Effector CD8-positive, alpha-beta T cell (primary cell): ENCODE measurements around the gene LCN9.
"Not testable (repeated sequence)": the region's sequence is repeated elsewhere in the genome, so short reads cannot be mapped to it uniquely, and the experiment has no call there.

Experiments
- DNase-seq: peaks from one replicate; lab custom pipeline; 2025; lab: John Stamatoyannopoulos, UW

The LCN9 gene

GRCh38 chr9:135671591-135672041, 8.5 kb downstream of the LCN9 start:
- DNase-seq = no peak

DNA sequence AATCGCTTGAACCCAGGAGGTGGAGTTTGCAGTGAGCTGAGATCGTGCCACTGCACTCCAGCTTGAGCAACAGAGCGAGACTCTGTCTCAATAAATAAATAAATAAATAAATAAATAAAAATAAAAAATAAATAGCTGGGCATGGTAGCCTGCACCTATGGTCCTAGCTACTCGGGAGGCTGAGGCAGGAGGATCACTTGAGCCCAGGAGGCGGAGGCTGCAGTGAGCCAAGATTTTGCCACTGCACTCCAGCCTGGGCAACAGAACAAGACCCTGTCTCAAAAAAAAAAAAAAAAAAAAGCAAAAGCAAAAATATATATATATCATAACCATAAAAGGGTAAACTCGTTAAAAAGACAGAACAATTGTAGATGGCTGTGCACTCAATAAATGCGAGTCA, 9.7 kb downstream of the LCN9 start:
- not testable (repeated sequence) for DNase-seq

GRCh38 chr9:135673941-135674340, 10.8 kb downstream of the LCN9 start:
- no peak for DNase-seq

DNA sequence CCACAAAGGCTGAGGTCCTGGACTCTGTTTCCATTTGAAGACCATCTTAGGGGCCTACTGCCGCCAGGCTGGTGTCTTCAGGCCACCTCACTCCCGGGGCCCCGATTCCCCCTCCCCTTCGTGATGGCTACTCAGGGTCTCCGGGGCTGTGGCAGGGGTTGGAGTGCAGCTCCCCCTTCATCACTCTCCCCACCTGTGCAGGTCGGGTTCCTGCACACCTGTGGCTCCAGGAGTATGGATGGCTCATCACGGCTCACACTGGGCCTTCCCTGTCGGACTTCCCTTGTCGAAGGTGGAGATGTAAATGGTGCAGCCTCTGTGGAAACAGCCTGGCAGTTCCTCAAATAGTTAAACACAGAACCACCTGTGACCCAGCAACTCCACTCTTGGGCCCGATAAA, 11.9 kb downstream of the LCN9 start:
- DNase-seq = no peak

- DNase-seq = no peak
These were observed 13.8 kb downstream of the LCN9 start for GRCh38 chr9:135676891-135677290.

DNA sequence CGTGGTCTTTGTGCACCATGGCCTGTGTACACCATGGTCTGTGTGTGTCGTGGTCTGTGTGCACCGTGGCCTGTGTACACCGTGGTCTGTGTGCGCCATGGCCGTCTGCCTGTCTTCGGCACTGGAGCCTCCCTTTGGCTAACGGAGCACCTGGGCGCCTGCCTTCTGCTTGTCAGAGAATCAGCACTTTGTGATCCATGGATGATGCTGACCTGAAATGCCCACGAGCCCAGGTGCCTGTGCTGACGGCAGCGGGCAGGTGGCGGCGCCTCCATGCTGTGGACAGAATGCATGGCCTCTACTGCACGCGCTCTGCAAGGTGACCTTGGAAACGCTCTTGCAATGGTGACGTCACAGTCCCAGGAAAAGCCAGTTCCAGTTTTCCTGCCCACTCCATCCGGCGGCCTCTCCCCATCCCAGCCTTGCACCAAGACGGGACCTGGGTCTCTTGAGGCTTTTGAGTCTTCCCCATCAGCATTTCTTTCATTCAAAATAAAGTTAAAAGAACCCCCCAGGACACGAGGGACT, 14.6 kb downstream of the LCN9 start:
- no peak for DNase-seq

- DNase-seq = no peak
These were observed 15.3 kb downstream of the LCN9 start for GRCh38 chr9:135678236-135679017.

GRCh38 chr9:135680056-135680455, 16.9 kb downstream of the LCN9 start:
- no peak for DNase-seq

DNA sequence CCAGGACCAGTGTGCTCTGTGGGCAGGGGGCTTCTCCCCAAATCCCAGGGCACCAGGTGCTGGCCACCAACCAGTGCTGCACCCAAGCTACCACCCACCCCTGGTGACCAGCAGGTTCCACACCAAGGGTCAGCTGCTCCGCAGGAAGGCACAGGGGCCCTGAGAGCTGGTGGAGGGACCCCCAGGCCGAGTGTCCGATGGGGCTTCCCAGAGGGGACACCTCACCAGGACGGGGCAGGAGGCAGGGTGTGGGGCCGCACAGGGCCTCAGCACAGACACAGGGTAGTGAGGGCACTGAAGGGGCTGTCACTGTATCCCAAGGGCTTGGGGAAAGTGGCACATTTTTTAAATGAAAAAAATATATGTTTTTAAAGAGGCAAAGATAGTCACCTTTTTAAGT, 18.1 kb downstream of the LCN9 start:
- no peak for DNase-seq

- no peak for DNase-seq
These were observed 20.4 kb downstream of the LCN9 start for GRCh38 chr9:135683401-135684034.

DNA sequence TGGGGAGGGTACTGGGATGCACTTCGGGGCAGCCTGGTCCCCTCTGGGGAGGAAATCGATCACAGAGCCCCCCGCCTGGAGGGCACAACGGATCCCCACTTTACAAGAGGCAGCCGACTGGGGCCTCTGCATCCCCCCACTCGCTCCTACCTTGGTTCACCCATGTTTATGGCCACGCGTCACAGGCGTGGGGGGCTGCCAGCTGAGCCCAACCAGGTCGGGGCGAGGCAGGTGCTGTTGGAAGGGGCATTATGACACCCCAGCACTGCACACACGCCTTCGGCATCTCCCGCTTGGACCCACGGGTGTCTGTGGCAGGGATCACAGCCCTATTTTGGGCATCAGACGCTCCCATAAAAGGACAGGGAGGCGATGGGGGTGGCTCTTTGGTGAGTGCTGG, 21.6 kb downstream of the LCN9 start:
- no peak for DNase-seq

- no peak for DNase-seq
These were observed 24.1 kb downstream of the LCN9 start for GRCh38 chr9:135687216-135687615.

- DNase-seq = no peak
These were observed 25.9 kb downstream of the LCN9 start for GRCh38 chr9:135689011-135689410.

GRCh38 chr9:135690836-135691570, 27.9 kb downstream of the LCN9 start:
- no peak for DNase-seq

- DNase-seq = no peak
These were observed 29.3 kb downstream of the LCN9 start for GRCh38 chr9:135692410-135692809.

DNA sequence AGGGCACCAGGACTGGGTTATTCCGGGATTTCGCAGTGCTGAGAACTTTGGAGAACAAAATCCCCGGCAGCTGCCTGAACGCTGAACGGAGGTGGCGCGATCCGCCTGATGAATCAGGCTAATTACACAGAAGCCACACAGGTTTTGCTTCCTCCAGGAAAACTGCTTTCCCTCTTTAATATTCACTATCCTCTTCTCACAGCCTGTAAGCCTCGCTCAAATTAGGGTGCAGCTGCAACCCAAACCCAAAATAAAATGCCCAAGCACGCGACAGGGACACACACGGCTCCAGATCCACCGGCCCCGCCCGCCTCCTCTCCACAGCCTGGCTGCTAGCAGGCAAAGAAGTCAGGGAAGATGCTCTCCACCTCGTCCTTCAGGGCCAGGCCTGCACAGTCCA, 30.2 kb downstream of the LCN9 start:
- no peak for DNase-seq

DNA sequence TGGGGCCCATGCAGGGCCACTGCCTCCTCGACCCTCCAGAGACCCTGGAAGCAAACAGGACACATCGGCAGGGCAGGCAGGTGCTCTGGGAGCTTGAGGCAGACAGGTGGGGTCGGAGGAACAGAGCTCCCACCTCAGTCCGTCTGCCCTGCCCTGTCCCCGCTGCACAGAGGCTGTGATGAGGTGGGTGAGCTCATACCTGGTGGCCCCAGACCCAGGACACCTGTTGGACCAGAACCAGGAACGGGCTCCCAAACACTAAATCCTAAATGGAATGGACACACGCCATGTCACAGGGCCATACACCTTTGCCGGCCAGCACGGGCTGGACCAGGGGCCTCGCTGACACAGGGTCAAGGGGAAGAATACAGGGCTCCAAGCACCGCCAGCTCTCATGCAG, 30.7 kb downstream of the LCN9 start:
- DNase-seq = no peak

DNA sequence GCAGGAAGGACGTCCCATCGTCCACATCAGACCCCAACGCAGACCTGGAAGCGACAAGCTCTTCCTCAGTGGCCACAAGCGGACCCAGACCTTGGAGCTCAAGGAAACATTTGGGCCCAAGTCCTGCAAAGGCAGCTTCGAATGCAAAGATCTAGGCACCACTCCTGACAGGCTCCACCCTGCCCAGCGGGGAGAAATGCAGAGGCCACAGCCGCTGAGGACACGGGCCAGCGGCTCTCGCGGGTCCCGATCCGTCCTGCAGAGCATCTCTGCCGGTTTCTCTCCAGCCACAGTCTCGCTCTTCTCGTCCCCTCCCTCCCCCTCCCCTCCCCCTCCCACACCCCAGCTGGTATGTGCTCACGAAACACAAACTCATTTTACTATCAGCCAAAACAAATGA, 31.3 kb downstream of the LCN9 start:
- no peak for DNase-seq

- no peak for DNase-seq
These were observed 31.9 kb downstream of the LCN9 start for GRCh38 chr9:135695036-135695435.

DNA sequence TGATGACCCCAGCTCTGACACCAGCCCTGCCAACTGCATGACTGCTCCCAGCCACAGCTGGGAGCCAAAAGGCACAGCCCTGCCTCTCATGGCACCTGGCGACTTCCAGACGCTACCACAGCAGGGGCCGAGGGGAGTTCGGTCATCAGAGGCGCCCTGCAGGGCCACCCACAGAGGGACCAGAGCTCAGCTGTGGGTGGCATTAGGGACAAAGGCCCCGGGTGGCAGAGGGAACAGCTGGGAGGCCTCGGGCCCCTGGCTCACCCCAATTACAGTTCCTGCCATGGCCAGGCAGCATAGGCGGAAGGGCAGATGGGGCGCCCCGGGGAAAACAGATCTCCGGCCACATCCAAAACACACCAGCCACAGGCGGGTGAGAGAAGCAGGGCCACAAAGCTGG, 32.5 kb downstream of the LCN9 start:
- DNase-seq = no peak

GRCh38 chr9:135696446-135696845, 33.3 kb downstream of the LCN9 start:
- DNase-seq = no peak

DNA sequence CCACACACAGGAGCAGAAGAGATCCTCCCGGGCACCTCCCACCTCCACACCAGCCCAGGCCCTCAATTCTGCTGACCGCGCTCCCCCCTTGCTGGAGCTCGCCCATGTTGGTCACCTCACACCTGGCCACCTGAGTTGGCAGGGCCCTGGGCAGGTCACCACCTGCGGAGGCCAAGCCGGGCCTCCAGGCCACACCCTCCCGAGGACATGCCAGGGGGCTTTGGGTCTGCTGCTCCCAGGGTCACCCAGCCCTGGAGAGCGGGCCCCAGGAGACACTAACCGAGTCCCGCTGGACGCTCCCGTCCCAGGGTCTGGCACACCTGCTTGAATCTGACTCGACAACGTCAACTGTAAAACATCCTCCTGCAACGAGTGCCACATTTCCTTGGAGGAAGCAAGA, 34.1 kb downstream of the LCN9 start:
- DNase-seq = no peak

GRCh38 chr9:135698236-135698635, 35.1 kb downstream of the LCN9 start:
- no peak for DNase-seq
